K562 (cell line): Measurements from ENCODE around the gene ARHGEF7. TPM values are rescaled to one million over a fixed set of nuclear protein-coding genes. Genes with fewer than 3 reads are reported as not detected.

ENCODE experiments used
- ARID3B ChIP-seq: fragments of 250-450 bp; sonication (Bioruptor Pico); IDR thresholded peaks from 2 replicates; pipeline ENCODE4 v1.4.0; 2020; ENCODE audit warnings: borderline replicate concordance
- DMBX1 ChIP-seq: fragments of 250-450 bp; sonication (Bioruptor Pico); IDR thresholded peaks from 2 replicates; pipeline ENCODE4 v1.8.0; 2022; ENCODE audit warnings: inconsistent platforms, mild to moderate bottlenecking, moderate library complexity, borderline replicate concordance
- KLF16 ChIP-seq: IDR thresholded peaks from 2 replicates; pipeline ENCODE4 v1.6.1; 2016; ENCODE audit warnings: antibody characterized with exemption
- MYNN ChIP-seq, 2 experiments: sonication (generic); formaldehyde crosslinking in 1 of 2; IDR thresholded peaks; 2 replicates each; pipeline versions ENCODE4 v1.5.0 to v1.6.1; 2016 to 2020; ENCODE audit warnings: antibody characterized with exemption in 1 of 2, missing genetic modification reagents in 1 of 2
- SMARCC2 ChIP-seq: fragments of 450-650 bp; IDR thresholded peaks from 2 replicates; pipeline ENCODE4 v1.6.1; 2017; ENCODE audit warnings: antibody characterized with exemption, moderate library complexity, mild to moderate bottlenecking, low read depth
- ZFP91 ChIP-seq: sonication (generic); formaldehyde crosslinking; IDR thresholded peaks from 2 replicates; pipeline ENCODE4 v1.8.0; 2022; ENCODE audit warnings: mild to moderate bottlenecking, missing genetic modification reagents
- ZKSCAN1 ChIP-seq: fragments of 150-350 bp; IDR thresholded peaks from 2 replicates; pipeline ENCODE4 v1.6.1; 2016; ENCODE audit warnings: low read depth, low read length
- ZNF384 ChIP-seq: IDR thresholded peaks from 2 replicates; pipeline ENCODE4 v1.6.1; 2012; ENCODE audit warnings: low read depth, low read length, improper control_type of control experiment
- polyA plus RNA-seq, 8 experiments: library from polyadenylated mRNA; depleted of rRNA in 4 of 8; stranded (reverse) in 5 of 8; unstranded in 3 of 8; fragments of >200 nt; fragmentation: Nextera tagmentation in 2 of 8; fragmentation: Illumina TruSeq in 1 of 8; extraction: Ambion mirVana in 2 of 8; extraction: Trizol in 1 of 8; gene quantifications; 2 replicates each; pipeline versions ENCODE4 v1.2.1 to v1.2.3, GENCODE V29; 2011 to 2014; ENCODE audit warnings: inconsistent platforms in 1 of 8, missing spikeins in 1 of 8
- total RNA-seq, 7 experiments: library from RNA; depleted of rRNA in 6 of 7; stranded (reverse); fragments of >200 nt in 6 of 7; fragmentation: Illumina TruSeq in 2 of 7; extraction: Trizol in 2 of 7; gene quantifications; 2 replicates each; pipeline versions ENCODE4 v1.2.1 to v1.2.3, GENCODE V29; 2011 to 2021; ENCODE audit warnings: low replicate concordance in 1 of 7
- TF ChIP-seq, protein P1 (sequence below): sonication (generic); formaldehyde crosslinking; IDR thresholded peaks from 2 replicates; pipeline ENCODE4 v1.8.0; 2022; ENCODE audit warnings: missing genetic modification reagents, mild to moderate bottlenecking, borderline replicate concordance

Gene ARHGEF7
- total and polyA plus RNA-seq, 9 of the 15 experiments (the other 6 are each of a cell fraction or from before 2014, with no cell fraction given), result 2.1 to 26.8 (median 17.5) TPM

GRCh38 chr13:111292710-111293485, 177.8 kb downstream of the ARHGEF7 start (continued):
- TF ChIP-seq ZNF384 (no peak), ZKSCAN1 (no peak), MYNN (IDR thresholded peaks at IDR 0.05) (no peak), MYNN (CRISPR knock-in tag; IDR thresholded peaks at IDR 0.05) (no peak), KLF16 (no peak), ARID3B (CRISPR knock-in tag) (no peak), DMBX1 (CRISPR knock-in tag) (no peak), SMARCC2 (no peak), ZFP91 (no peak)
- TF ChIP-seq, protein P1, sequence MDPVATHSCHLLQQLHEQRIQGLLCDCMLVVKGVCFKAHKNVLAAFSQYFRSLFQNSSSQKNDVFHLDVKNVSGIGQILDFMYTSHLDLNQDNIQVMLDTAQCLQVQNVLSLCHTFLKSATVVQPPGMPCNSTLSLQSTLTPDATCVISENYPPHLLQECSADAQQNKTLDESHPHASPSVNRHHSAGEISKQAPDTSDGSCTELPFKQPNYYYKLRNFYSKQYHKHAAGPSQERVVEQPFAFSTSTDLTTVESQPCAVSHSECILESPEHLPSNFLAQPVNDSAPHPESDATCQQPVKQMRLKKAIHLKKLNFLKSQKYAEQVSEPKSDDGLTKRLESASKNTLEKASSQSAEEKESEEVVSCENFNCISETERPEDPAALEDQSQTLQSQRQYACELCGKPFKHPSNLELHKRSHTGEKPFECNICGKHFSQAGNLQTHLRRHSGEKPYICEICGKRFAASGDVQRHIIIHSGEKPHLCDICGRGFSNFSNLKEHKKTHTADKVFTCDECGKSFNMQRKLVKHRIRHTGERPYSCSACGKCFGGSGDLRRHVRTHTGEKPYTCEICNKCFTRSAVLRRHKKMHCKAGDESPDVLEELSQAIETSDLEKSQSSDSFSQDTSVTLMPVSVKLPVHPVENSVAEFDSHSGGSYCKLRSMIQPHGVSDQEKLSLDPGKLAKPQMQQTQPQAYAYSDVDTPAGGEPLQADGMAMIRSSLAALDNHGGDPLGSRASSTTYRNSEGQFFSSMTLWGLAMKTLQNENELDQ (CRISPR knock-in tag), result no peak
